ENCODE measurements around the gene NBEA. TPM values are rescaled to one million over a fixed set of nuclear protein-coding genes. Genes with fewer than 3 reads are reported as not detected.
A peak's percentile ranks its signal among the peaks of the same experiment; 100 is the strongest.

NBEA gene
- total RNA-seq, 2 donors from 2014 or later = 17.5 to 24.7 TPM

- TF ChIP-seq, protein P1, sequence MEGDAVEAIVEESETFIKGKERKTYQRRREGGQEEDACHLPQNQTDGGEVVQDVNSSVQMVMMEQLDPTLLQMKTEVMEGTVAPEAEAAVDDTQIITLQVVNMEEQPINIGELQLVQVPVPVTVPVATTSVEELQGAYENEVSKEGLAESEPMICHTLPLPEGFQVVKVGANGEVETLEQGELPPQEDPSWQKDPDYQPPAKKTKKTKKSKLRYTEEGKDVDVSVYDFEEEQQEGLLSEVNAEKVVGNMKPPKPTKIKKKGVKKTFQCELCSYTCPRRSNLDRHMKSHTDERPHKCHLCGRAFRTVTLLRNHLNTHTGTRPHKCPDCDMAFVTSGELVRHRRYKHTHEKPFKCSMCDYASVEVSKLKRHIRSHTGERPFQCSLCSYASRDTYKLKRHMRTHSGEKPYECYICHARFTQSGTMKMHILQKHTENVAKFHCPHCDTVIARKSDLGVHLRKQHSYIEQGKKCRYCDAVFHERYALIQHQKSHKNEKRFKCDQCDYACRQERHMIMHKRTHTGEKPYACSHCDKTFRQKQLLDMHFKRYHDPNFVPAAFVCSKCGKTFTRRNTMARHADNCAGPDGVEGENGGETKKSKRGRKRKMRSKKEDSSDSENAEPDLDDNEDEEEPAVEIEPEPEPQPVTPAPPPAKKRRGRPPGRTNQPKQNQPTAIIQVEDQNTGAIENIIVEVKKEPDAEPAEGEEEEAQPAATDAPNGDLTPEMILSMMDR (IDR thresholded peaks at IDR 0.05) = no peak
- Histone ChIP-seq H3K9me3 (no peaks in the 10 kb centered on the region), H3K27ac (peak overlapping the region; percentile 89 to 90), H3K4me1 (peaks cover 0 to 30% of the 10 kb centered on the region in 2 donors), H3K36me3 (no peaks in the 10 kb centered on the region), H3K27me3 (no peaks in the 10 kb centered on the region), H3K4me3 (peak overlapping the region; percentile 97)
- DNase-seq (ENCODE audit: low spot score) = no peak
Measured at GRCh38 chr13:34942732-34943435, 814 bp downstream of the NBEA start.

GRCh38 chr13:34943436-34944273 lies 1.6 kb downstream of the NBEA start:
- Histone ChIP-seq H3K27ac (peak overlapping the region; percentile 89 to 90), H3K27me3 (no peaks in the 10 kb centered on the region), H3K4me3 (peak overlapping the region; percentile 97), H3K4me1 (peaks cover 0 to 30% of the 10 kb centered on the region in 2 donors), H3K9me3 (no peaks in the 10 kb centered on the region), H3K36me3 (no peaks in the 10 kb centered on the region)
- TF ChIP-seq, protein P1 (IDR thresholded peaks at IDR 0.05) = no peak
- DNase-seq (ENCODE audit: low spot score) = no peak

GRCh38 chr13:34944274-34944634 lies 2.2 kb downstream of the NBEA start:
- Histone ChIP-seq H3K36me3 (no peaks in the 10 kb centered on the region), H3K27me3 (no peaks in the 10 kb centered on the region), H3K4me3 (no peak overlapping the region), H3K4me1 (peaks cover 0 to 31% of the 10 kb centered on the region in 2 donors), H3K9me3 (no peaks in the 10 kb centered on the region), H3K27ac (no peak overlapping the region)
- no peak for DNase-seq (ENCODE audit: low spot score)
- TF ChIP-seq, protein P1 (IDR thresholded peaks at IDR 0.05) = no peak

- H3K4me1 ChIP-seq = peaks cover 0 to 34% of the 10 kb centered on the region in 2 donors
- no peak overlapping the region for H3K27ac ChIP-seq
- TF ChIP-seq, protein P1 (IDR thresholded peaks at IDR 0.05) = no peak
- DNase-seq (ENCODE audit: low spot score) = no peak
- no peak overlapping the region for H3K4me3 ChIP-seq
- H3K27me3 ChIP-seq = no peaks in the 10 kb centered on the region
- no peaks in the 10 kb centered on the region for H3K36me3 ChIP-seq
- H3K9me3 ChIP-seq = no peaks in the 10 kb centered on the region
Measured at GRCh38 chr13:34944751-34945150, 2.7 kb downstream of the NBEA start.

DNA sequence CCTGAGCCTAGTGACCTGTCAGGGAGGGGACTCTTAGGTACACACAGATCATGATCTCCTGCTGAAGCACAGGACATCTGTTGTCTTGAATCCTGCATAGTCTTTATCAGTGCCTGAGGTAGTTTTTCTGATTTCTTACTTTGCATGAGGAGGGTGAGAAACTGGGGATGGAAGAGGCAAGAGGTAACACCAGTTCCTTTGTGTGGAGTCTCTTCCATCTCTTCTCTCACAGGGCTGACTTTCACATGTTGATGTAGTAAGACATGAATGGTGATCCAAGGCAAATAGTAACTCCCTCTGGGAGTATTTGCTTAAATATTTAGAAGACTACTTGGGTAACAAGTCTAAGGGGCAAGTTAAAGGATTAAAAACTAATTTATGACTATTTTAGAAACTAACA lies 9.5 kb downstream of the NBEA start:
- TF ChIP-seq, protein P1 (IDR thresholded peaks at IDR 0.05) = no peak
- Histone ChIP-seq H3K27me3 (no peaks in the 10 kb centered on the region), H3K9me3 (no peaks in the 10 kb centered on the region), H3K36me3 (no peaks in the 10 kb centered on the region), H3K4me1 (peaks cover 0 to 8% of the 10 kb centered on the region in 2 donors), H3K4me3 (no peak overlapping the region), H3K27ac (no peak overlapping the region)
- DNase-seq (ENCODE audit: low spot score) = no peak

Data from right atrium auricular region (tissue), 2 donors.